SK-N-SH (cell line): Measurements from ENCODE around the gene CAPS. TPM values are rescaled to one million over a fixed set of nuclear protein-coding genes. Genes with fewer than 3 reads are reported as not detected.

Experiments used
- CTCF ChIA-PET: fragments of 300-600, 350-600 bp; formaldehyde crosslinking; extraction: SDS; loops from one replicate; lab custom pipeline; 2021; lab: Yijun Ruan, JAX
- POLR2A ChIA-PET: fragments of 350-600 bp; sonication (Branson Sonifier 250); formaldehyde crosslinking; extraction: SDS; loops from one replicate; lab custom pipeline; 2020; ENCODE audit warnings: antibody characterized with exemption, inconsistent platforms; lab: Yijun Ruan, JAX
- DNase-seq: peaks from one replicate; pipeline ENCODE4 v3.0.0; 2012
- H2AFZ ChIP-seq: fragments of 200-600 bp; sonication (generic); 2 replicates; pipeline ENCODE4 v1.8.1; 2016; ENCODE audit warnings: antibody characterized with exemption, mild to moderate bottlenecking, low read depth
- H3F3A ChIP-seq: fragments of 200-600 bp; sonication (generic); replicated peaks from 2 replicates; pipeline ENCODE3; 2016; ENCODE audit warnings: antibody characterized with exemption, mild to moderate bottlenecking; ENCODE audit not compliant: insufficient read depth
- H3K27ac ChIP-seq, 2 experiments: fragments of 200-500 bp in 1 of 2; fragments of 200-600 bp in 1 of 2; sonication (Bioruptor generic) in 1 of 2; sonication (generic), shearing (Covaris generic) in 1 of 2; 2 replicates each; pipeline versions ENCODE4 v1.5.1 to v1.6.1; 2014 to 2016; ENCODE audit warnings: low read depth in 2 of 2, inconsistent platforms in 1 of 2, low read length in 1 of 2, mild to moderate bottlenecking in 1 of 2, mixed read lengths in 1 of 2
- H3K27me3 ChIP-seq: fragments of 200-600 bp; sonication (generic), shearing (Covaris generic); 2 replicates; pipeline ENCODE4 v1.6.1; 2016; ENCODE audit warnings: mixed run types; ENCODE audit not compliant: insufficient read depth
- H3K36me3 ChIP-seq, 2 experiments: fragments of 200-500 bp in 1 of 2; fragments of 200-600 bp in 1 of 2; sonication (Bioruptor generic) in 1 of 2; sonication (generic) in 1 of 2; replicated peaks in 1 of 2; 2 replicates each; pipeline versions ENCODE3 to v1.5.1; 2014 to 2016; ENCODE audit warnings: low read length in 1 of 2, mild to moderate bottlenecking in 1 of 2; ENCODE audit not compliant: insufficient read depth in 2 of 2, control insufficient read depth in 1 of 2
- H3K4me1 ChIP-seq, 2 experiments: fragments of 200-500 bp in 1 of 2; fragments of 200-600 bp in 1 of 2; sonication (Bioruptor generic) in 1 of 2; sonication (generic), shearing (Covaris generic) in 1 of 2; 2 replicates each; pipeline versions ENCODE4 v1.5.1 to v1.6.1; 2014 to 2016; ENCODE audit warnings: low read depth in 1 of 2, low read length in 1 of 2, mixed run types in 1 of 2; ENCODE audit not compliant: insufficient read depth in 2 of 2, control insufficient read depth in 1 of 2
- H3K4me2 ChIP-seq: fragments of 200-600 bp; sonication (generic), shearing (Covaris generic); 2 replicates; pipeline ENCODE4 v1.6.1; 2017; ENCODE audit warnings: mixed run types
- H3K4me3 ChIP-seq, 2 experiments: fragments of 200-500 bp in 1 of 2; fragments of 200-600 bp in 1 of 2; sonication (Bioruptor generic) in 1 of 2; sonication (generic), shearing (Covaris generic) in 1 of 2; 2 replicates each; pipeline versions ENCODE4 v1.5.1 to v1.8.1; 2014 to 2016; ENCODE audit warnings: low read depth in 2 of 2, inconsistent platforms in 1 of 2, low read length in 1 of 2, mild to moderate bottlenecking in 1 of 2, mixed read lengths in 1 of 2, moderate library complexity in 1 of 2
- H3K79me2 ChIP-seq: fragments of 200-600 bp; sonication (generic); 2 replicates; pipeline ENCODE4 v1.8.1; 2017; ENCODE audit warnings: mild to moderate bottlenecking; ENCODE audit not compliant: insufficient read depth
- H3K9ac ChIP-seq: fragments of 200-600 bp; sonication (generic); 2 replicates; pipeline ENCODE4 v1.6.1; 2017; ENCODE audit warnings: mixed run types
- H3K9me2 ChIP-seq: fragments of 200-600 bp; sonication (generic); 2 replicates; pipeline ENCODE4 v1.6.1; 2017; ENCODE audit warnings: mixed run types
- H3K9me3 ChIP-seq: fragments of 200-600 bp; sonication (generic); 2 replicates; pipeline ENCODE4 v1.6.1; 2017; ENCODE audit warnings: mixed run types, mild to moderate bottlenecking, moderate library complexity
- H4K20me1 ChIP-seq: fragments of 200-600 bp; sonication (generic); 2 replicates; pipeline ENCODE4 v1.6.1; 2017; ENCODE audit warnings: mild to moderate bottlenecking, mixed run types; ENCODE audit not compliant: insufficient read depth
- FOXJ3 ChIP-seq: sonication (generic); formaldehyde crosslinking; IDR thresholded peaks from 2 replicates; pipeline ENCODE4 v1.5.1; 2020; ENCODE audit warnings: mild to moderate bottlenecking, missing genetic modification reagents
- FOXM1 ChIP-seq: IDR thresholded peaks from 2 replicates; pipeline ENCODE4 v1.4.0; 2012; ENCODE audit warnings: low read depth, mild to moderate bottlenecking
- MEF2A ChIP-seq: IDR thresholded peaks from 2 replicates; pipeline ENCODE4 v1.4.0; 2012; ENCODE audit warnings: low read depth, borderline replicate concordance
- RAD21 ChIP-seq: IDR thresholded peaks from 2 replicates; pipeline ENCODE4 v1.6.1; 2012; ENCODE audit warnings: mild to moderate bottlenecking, low read length
- SMC3 ChIP-seq: IDR thresholded peaks from 2 replicates; pipeline ENCODE4 v1.6.1; 2012; ENCODE audit warnings: low read depth, low read length, improper control_type of control experiment
- TCF12 ChIP-seq: IDR thresholded peaks from 2 replicates; pipeline ENCODE4 v1.4.0; 2012
- TEAD4 ChIP-seq: IDR thresholded peaks from 2 replicates; pipeline ENCODE4 v1.4.0; 2012; ENCODE audit warnings: mild to moderate bottlenecking, borderline replicate concordance; ENCODE audit not compliant: insufficient read depth
- YY1 ChIP-seq: IDR thresholded peaks from 2 replicates; pipeline ENCODE4 v1.4.0; 2012; ENCODE audit warnings: low read depth, mild to moderate bottlenecking
- WGBS: methylation state at CpG from one replicate; pipeline ENCODE4 v1.1.6; 2017; ENCODE audit warnings: low lambda C conversion rate; 5-methylcytosine and 5-hydroxymethylcytosine counted together
- polyA plus RNA-seq, 3 experiments: library from polyadenylated mRNA; depleted of rRNA; stranded (reverse); fragments of >200 nt; gene quantifications; 2 replicates each; pipeline ENCODE4 v1.2.3, GENCODE V29; 2012
- TF ChIP-seq, protein P1 (sequence below): fragments of 200-600 bp; sonication (generic); IDR thresholded peaks from 2 replicates; pipeline ENCODE4 v1.6.1; 2017; ENCODE audit warnings: antibody characterized with exemption, mild to moderate bottlenecking, moderate library complexity
- TF ChIP-seq, protein P2 (sequence below): IDR thresholded peaks from 2 replicates; pipeline ENCODE4 v1.4.0; 2012; ENCODE audit warnings: low read depth
- TF ChIP-seq, protein P3 (sequence below): IDR thresholded peaks from 2 replicates; pipeline ENCODE4 v1.4.0; 2012; ENCODE audit warnings: low read depth, borderline replicate concordance
- TF ChIP-seq, protein P4 (sequence below): fragments of 150-350 bp; IDR thresholded peaks from 2 replicates; pipeline ENCODE4 v1.6.1; 2017; ENCODE audit warnings: antibody characterized with exemption, low read length, low read depth, borderline replicate concordance

Gene CAPS
- polyA plus RNA-seq, 1 of the 3 experiments (the other 2 are of a cell fraction): 13.4 TPM

DNA sequence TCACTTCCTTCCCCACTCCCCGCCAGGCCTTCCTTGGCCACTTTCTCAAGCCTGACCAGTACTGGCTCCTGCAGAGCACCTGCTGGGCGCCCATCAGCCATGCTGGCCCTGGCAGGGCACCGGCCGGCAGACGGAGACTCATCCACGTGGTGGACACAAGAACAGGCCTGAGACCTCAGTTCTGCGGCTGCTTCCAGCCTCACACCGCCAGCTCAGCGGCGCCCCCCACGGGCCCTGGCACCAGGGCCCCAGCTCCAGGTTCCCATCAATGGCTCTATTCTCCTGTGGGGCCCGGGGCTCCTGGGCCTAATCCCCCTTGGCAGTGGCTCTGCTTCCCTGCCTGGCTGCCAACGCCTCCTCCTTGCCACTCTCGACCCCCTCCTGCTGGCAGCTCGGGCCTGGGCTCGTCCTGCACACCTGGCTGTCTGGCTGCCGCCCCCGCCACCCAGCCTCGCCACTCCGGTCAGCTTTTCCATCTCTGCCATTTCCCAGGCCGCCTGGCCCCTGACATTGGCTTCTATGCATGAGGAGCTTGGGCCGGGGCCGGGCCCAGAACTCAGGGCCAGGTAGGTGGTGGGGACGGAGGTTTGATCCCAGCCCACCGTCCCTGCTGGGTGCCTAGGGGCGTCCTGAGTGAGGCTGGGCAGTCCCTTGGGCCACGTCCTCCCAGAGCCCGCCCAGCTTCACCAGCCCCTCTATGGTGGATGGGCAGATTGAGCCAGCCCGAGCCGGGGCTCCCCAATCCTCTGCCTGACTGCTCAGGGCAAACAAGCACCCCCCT is 16.7 kb upstream of the CAPS start:
- Histone ChIP-seq H3K4me1 (peaks cover 2 to 34% of the 10 kb centered on the region in 2 experiments; a peak in 2 of 4 replicates), H3K4me2 (no peak overlapping the region), H3K27ac (no peak overlapping the region; a peak in 1 of 4 replicates), H3K9me3 (no peaks in the 10 kb centered on the region), H4K20me1 (peaks cover 25% of the 10 kb centered on the region), H3K9me2 (no peaks in the 10 kb centered on the region), H3K4me3 (no peak overlapping the region), H2AFZ (no peak overlapping the region), H3K27me3 (no peaks in the 10 kb centered on the region), H3K36me3 (peaks cover 3 to 19% of the 10 kb centered on the region in 2 experiments), H3F3A (no peaks in the 10 kb centered on the region), H3K9ac (no peak overlapping the region), H3K79me2 (peaks cover 43% of the 10 kb centered on the region)
- ChIA-PET POLR2A (interaction anchor here (0.9 kb wide), 1 partner anchor 69 kb away, joined by 3 read pairs; no protein-coding TSS in a partner anchor), CTCF (interaction anchor here (1.0 to 5.6 kb wide), 8 partner anchors 25 to 124 kb away, joined by 3 to 27 read pairs (median 3); partner anchors contain the start of gene NRTN)
- TF ChIP-seq, protein P1, sequence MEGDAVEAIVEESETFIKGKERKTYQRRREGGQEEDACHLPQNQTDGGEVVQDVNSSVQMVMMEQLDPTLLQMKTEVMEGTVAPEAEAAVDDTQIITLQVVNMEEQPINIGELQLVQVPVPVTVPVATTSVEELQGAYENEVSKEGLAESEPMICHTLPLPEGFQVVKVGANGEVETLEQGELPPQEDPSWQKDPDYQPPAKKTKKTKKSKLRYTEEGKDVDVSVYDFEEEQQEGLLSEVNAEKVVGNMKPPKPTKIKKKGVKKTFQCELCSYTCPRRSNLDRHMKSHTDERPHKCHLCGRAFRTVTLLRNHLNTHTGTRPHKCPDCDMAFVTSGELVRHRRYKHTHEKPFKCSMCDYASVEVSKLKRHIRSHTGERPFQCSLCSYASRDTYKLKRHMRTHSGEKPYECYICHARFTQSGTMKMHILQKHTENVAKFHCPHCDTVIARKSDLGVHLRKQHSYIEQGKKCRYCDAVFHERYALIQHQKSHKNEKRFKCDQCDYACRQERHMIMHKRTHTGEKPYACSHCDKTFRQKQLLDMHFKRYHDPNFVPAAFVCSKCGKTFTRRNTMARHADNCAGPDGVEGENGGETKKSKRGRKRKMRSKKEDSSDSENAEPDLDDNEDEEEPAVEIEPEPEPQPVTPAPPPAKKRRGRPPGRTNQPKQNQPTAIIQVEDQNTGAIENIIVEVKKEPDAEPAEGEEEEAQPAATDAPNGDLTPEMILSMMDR: peak; percentile 18; the same call in 1 of the 2 replicates
- TF ChIP-seq SMC3 (no peak), TEAD4 (no peak), RAD21 (0 out of 2 replicates have a peak, but pooled peaks have one; percentile 3), TCF12 (no peak), FOXM1 (no peak)
- no peak for DNase-seq
- WGBS: 94% methylated on average over 11 of the region's 30 CpGs

DNA sequence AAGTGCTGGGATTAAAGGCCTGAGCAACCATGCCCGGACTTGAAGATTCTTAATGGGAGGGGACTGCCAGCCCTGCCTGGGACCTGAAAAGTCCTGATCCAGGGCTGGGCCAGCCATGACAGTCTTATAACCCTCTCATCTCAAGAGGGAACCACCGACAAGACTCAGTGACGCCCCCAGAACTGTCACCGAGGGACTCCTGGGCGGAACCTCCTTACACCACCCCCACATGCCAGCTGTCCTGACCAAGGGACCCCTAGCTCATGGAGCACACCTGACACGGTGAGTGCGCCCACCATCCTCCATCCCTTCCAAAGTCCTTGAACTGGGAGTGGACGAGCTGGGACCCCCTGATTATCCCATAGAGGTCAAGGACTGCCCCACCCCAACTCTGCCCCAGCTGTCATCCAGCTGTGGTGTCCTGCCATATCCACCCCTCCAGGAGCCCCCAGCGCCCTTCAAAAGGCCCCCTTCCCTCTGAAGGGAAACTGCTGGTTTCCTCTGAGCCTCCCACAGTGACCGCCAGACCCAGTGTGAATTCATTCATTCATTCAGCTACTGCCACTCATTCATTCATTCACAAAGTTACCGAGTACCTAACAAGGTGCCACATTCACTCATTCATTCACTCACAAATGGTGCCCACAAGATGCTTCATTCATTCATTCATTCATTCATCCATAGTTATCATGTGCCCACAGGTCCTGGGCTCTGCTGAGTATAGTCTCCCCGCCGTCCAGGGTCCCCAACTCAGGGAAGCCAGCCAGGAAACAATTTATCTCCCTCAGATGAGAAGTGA is 14.1 kb upstream of the CAPS start:
- Histone ChIP-seq H2AFZ (no peak overlapping the region), H3F3A (no peaks in the 10 kb centered on the region), H3K27ac (no peak overlapping the region), H3K9me2 (no peaks in the 10 kb centered on the region), H4K20me1 (peaks cover 28% of the 10 kb centered on the region), H3K79me2 (peaks cover 54% of the 10 kb centered on the region), H3K27me3 (no peaks in the 10 kb centered on the region), H3K4me2 (no peak overlapping the region), H3K36me3 (peaks cover 3 to 18% of the 10 kb centered on the region in 2 experiments), H3K4me1 (peaks cover 5 to 12% of the 10 kb centered on the region in 2 experiments; a peak in 2 of 4 replicates), H3K9ac (no peak overlapping the region), H3K9me3 (no peaks in the 10 kb centered on the region), H3K4me3 (no peak overlapping the region)
- ChIA-PET CTCF (interaction anchor here (1.1 to 5.6 kb wide), 2 partner anchors 47 to 96 kb away, joined by 3 to 27 read pairs; partner anchors contain the start of gene NRTN), POLR2A (no interaction called here)
- no peak for TF ChIP-seq YY1
- TF ChIP-seq MEF2A: no peak
- TF ChIP-seq, protein P2, sequence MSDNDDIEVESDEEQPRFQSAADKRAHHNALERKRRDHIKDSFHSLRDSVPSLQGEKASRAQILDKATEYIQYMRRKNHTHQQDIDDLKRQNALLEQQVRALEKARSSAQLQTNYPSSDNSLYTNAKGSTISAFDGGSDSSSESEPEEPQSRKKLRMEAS: no peak
- TF ChIP-seq SMC3: no peak
- TF ChIP-seq, protein P3, sequence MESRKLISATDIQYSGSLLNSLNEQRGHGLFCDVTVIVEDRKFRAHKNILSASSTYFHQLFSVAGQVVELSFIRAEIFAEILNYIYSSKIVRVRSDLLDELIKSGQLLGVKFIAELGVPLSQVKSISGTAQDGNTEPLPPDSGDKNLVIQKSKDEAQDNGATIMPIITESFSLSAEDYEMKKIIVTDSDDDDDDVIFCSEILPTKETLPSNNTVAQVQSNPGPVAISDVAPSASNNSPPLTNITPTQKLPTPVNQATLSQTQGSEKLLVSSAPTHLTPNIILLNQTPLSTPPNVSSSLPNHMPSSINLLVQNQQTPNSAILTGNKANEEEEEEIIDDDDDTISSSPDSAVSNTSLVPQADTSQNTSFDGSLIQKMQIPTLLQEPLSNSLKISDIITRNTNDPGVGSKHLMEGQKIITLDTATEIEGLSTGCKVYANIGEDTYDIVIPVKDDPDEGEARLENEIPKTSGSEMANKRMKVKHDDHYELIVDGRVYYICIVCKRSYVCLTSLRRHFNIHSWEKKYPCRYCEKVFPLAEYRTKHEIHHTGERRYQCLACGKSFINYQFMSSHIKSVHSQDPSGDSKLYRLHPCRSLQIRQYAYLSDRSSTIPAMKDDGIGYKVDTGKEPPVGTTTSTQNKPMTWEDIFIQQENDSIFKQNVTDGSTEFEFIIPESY: no peak
- TF ChIP-seq, protein P4, sequence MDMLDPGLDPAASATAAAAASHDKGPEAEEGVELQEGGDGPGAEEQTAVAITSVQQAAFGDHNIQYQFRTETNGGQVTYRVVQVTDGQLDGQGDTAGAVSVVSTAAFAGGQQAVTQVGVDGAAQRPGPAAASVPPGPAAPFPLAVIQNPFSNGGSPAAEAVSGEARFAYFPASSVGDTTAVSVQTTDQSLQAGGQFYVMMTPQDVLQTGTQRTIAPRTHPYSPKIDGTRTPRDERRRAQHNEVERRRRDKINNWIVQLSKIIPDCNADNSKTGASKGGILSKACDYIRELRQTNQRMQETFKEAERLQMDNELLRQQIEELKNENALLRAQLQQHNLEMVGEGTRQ: no peak
- no peak for TF ChIP-seq FOXJ3 (CRISPR knock-in tag)
- no peak for DNase-seq
- 95% methylated on average over 6 of the region's 13 CpGs for WGBS
